Endometrium (tissue), 2 donors: ENCODE results near the gene CYTH3.
"Not testable (repeated sequence)": the region's sequence is repeated elsewhere in the genome, so short reads cannot be mapped to it uniquely, and the experiment has no call there.

ENCODE experiments used
- FAIRE-seq: peaks from 2 replicates; lab custom pipeline; 2012; peaks lifted over from hg19 to GRCh38; lab: Jason Lieb, UNC
- donor health status: control.
- donor health status: control.

Gene CYTH3

GRCh38 chr7:6232116-6232515 lies 40.3 kb downstream of the CYTH3 start:
- no peak for FAIRE-seq

GRCh38 chr7:6231184-6231583 lies 41.2 kb downstream of the CYTH3 start:
- FAIRE-seq = no peak

GRCh38 chr7:6229284-6229683 lies 43.1 kb downstream of the CYTH3 start:
- FAIRE-seq = not testable (repeated sequence)

GRCh38 chr7:6228361-6229229 lies 43.8 kb downstream of the CYTH3 start:
- peak; percentile 93 for FAIRE-seq

GRCh38 chr7:6227294-6227846 lies 45.1 kb downstream of the CYTH3 start:
- FAIRE-seq = peak; percentile 93

GRCh38 chr7:6226194-6226799 lies 46.1 kb downstream of the CYTH3 start:
- FAIRE-seq = peak; percentile 98

GRCh38 chr7:6223411-6223810 lies 49.0 kb downstream of the CYTH3 start:
- FAIRE-seq = not testable (repeated sequence)

- not testable (repeated sequence) for FAIRE-seq
Observed at GRCh38 chr7:6223010-6223409, 49.4 kb downstream of the CYTH3 start.

- no peak for FAIRE-seq
Observed at GRCh38 chr7:6221340-6222319, 50.8 kb downstream of the CYTH3 start.

- FAIRE-seq = no peak
Observed at GRCh38 chr7:6218329-6218728, 54.1 kb downstream of the CYTH3 start.

GRCh38 chr7:6212008-6212407 lies 60.4 kb downstream of the CYTH3 start:
- no peak for FAIRE-seq

GRCh38 chr7:6210621-6211372 lies 61.6 kb downstream of the CYTH3 start:
- no peak for FAIRE-seq

GRCh38 chr7:6209340-6209739 lies 63.1 kb downstream of the CYTH3 start:
- no peak for FAIRE-seq

- no peak for FAIRE-seq
Observed at GRCh38 chr7:6208573-6209328, 63.7 kb downstream of the CYTH3 start.

GRCh38 chr7:6205971-6206660 lies 66.3 kb downstream of the CYTH3 start:
- FAIRE-seq = no peak

- FAIRE-seq = no peak
Observed at GRCh38 chr7:6203381-6203780, 69.0 kb downstream of the CYTH3 start.

GRCh38 chr7:6202117-6202516 lies 70.3 kb downstream of the CYTH3 start:
- FAIRE-seq = no peak

- FAIRE-seq = no peak
Observed at GRCh38 chr7:6200971-6201370, 71.5 kb downstream of the CYTH3 start.

- FAIRE-seq = no peak
Observed at GRCh38 chr7:6198689-6199595, 73.5 kb downstream of the CYTH3 start.
